ENCODE results near the gene IGFBP4.

IGFBP4 gene

GRCh38 chr17:40447148-40447644 lies 3.9 kb downstream of the IGFBP4 start:
- no peak overlapping the region for H3K4me2 ChIP-seq (ENCODE audit: low read length)
- no peaks in the 10 kb centered on the region for H3K9me2 ChIP-seq (replicated peaks; ENCODE audit: control insufficient read depth, low read length)
- no peaks in the 10 kb centered on the region for H3F3A ChIP-seq (ENCODE audit: control insufficient read depth, insufficient read depth)
- no peaks in the 10 kb centered on the region for H4K20me1 ChIP-seq (ENCODE audit: control insufficient read depth, insufficient read depth, low read depth, low read length)
- H3K27me3 ChIP-seq (ENCODE audit: control insufficient read depth, low read length), result peaks cover 70% of the 10 kb centered on the region
- H3K36me3 ChIP-seq (ENCODE audit: control insufficient read depth, low read length), result no peaks in the 10 kb centered on the region
- no peaks in the 10 kb centered on the region for H3K9me3 ChIP-seq (ENCODE audit: control insufficient read depth, insufficient read depth, low read length)
- TF ChIP-seq CTCF (IDR thresholded peaks at IDR 0.05; ENCODE audit: low read depth, low read length, poor library complexity, severe bottlenecking) (no peak), EZH2phosphoT487 (IDR thresholded peaks at IDR 0.05; ENCODE audit: borderline replicate concordance, low read length) (no peak)
- H3K4me3 ChIP-seq (ENCODE audit: low read length), result no peak overlapping the region
- no peaks in the 10 kb centered on the region for H3K79me2 ChIP-seq (ENCODE audit: control insufficient read depth, low read length)
- no peak overlapping the region for H3K27ac ChIP-seq (ENCODE audit: low read depth, low read length)
- peaks cover 7% of the 10 kb centered on the region for H3K4me1 ChIP-seq (ENCODE audit: control insufficient read depth, low read length)

GRCh38 chr17:40447806-40448205 lies 4.6 kb downstream of the IGFBP4 start:
- Histone ChIP-seq H3K4me3 (ENCODE audit: low read length) (no peak overlapping the region), H3K9me3 (ENCODE audit: control insufficient read depth, insufficient read depth, low read length) (no peaks in the 10 kb centered on the region), H3K79me2 (ENCODE audit: control insufficient read depth, low read length) (no peaks in the 10 kb centered on the region), H3K9me2 (replicated peaks; ENCODE audit: control insufficient read depth, low read length) (no peaks in the 10 kb centered on the region), H3K4me1 (ENCODE audit: control insufficient read depth, low read length) (peaks cover 7% of the 10 kb centered on the region), H3F3A (ENCODE audit: control insufficient read depth, insufficient read depth) (no peaks in the 10 kb centered on the region), H4K20me1 (ENCODE audit: control insufficient read depth, insufficient read depth, low read depth, low read length) (no peaks in the 10 kb centered on the region), H3K27ac (ENCODE audit: low read depth, low read length) (no peak overlapping the region), H3K4me2 (ENCODE audit: low read length) (no peak overlapping the region), H3K27me3 (ENCODE audit: control insufficient read depth, low read length) (peaks cover 64% of the 10 kb centered on the region), H3K36me3 (ENCODE audit: control insufficient read depth, low read length) (no peaks in the 10 kb centered on the region)
- no peak for TF ChIP-seq CTCF (IDR thresholded peaks at IDR 0.05; ENCODE audit: low read depth, low read length, poor library complexity, severe bottlenecking)
- no peak for TF ChIP-seq EZH2phosphoT487 (IDR thresholded peaks at IDR 0.05; ENCODE audit: borderline replicate concordance, low read length)

GRCh38 chr17:40448213-40448638 lies 5.0 kb downstream of the IGFBP4 start:
- Histone ChIP-seq H3K27me3 (ENCODE audit: control insufficient read depth, low read length) (peaks cover 60% of the 10 kb centered on the region), H3K27ac (ENCODE audit: low read depth, low read length) (no peak overlapping the region), H3K4me1 (ENCODE audit: control insufficient read depth, low read length) (peaks cover 7% of the 10 kb centered on the region), H3K9me2 (replicated peaks; ENCODE audit: control insufficient read depth, low read length) (no peaks in the 10 kb centered on the region), H3K36me3 (ENCODE audit: control insufficient read depth, low read length) (no peaks in the 10 kb centered on the region), H3K9me3 (ENCODE audit: control insufficient read depth, insufficient read depth, low read length) (no peaks in the 10 kb centered on the region), H3K79me2 (ENCODE audit: control insufficient read depth, low read length) (no peaks in the 10 kb centered on the region), H3K4me2 (ENCODE audit: low read length) (no peak overlapping the region), H3F3A (ENCODE audit: control insufficient read depth, insufficient read depth) (no peaks in the 10 kb centered on the region), H4K20me1 (ENCODE audit: control insufficient read depth, insufficient read depth, low read depth, low read length) (no peaks in the 10 kb centered on the region), H3K4me3 (ENCODE audit: low read length) (no peak overlapping the region)
- TF ChIP-seq CTCF (IDR thresholded peaks at IDR 0.05; ENCODE audit: low read depth, low read length, poor library complexity, severe bottlenecking), result no peak
- TF ChIP-seq EZH2phosphoT487 (IDR thresholded peaks at IDR 0.05; ENCODE audit: borderline replicate concordance, low read length), result no peak

All from DOHH2 (cell line).